ENCODE data around the gene BUD31.

BUD31 gene

GRCh38 chr7:99419323-99420021 lies 10.7 kb downstream of the BUD31 start:
- TF ChIP-seq CTCF (conservative IDR thresholded peaks at IDR 0.05) = no peak
- no peak overlapping the region for H3K27ac ChIP-seq

- no peak for TF ChIP-seq CTCF (conservative IDR thresholded peaks at IDR 0.05)
- no peak overlapping the region for H3K27ac ChIP-seq
Observed at GRCh38 chr7:99420213-99420612, 11.4 kb downstream of the BUD31 start.

- TF ChIP-seq CTCF (conservative IDR thresholded peaks at IDR 0.05) = no peak
- H3K27ac ChIP-seq = no peak overlapping the region
Observed at GRCh38 chr7:99420986-99421385, 12.2 kb downstream of the BUD31 start.

- no peak for TF ChIP-seq CTCF (conservative IDR thresholded peaks at IDR 0.05)
- no peak overlapping the region for H3K27ac ChIP-seq
Observed at GRCh38 chr7:99422186-99422585, 13.4 kb downstream of the BUD31 start.

- TF ChIP-seq CTCF (conservative IDR thresholded peaks at IDR 0.05) = no peak
- H3K27ac ChIP-seq = no peak overlapping the region
Observed at GRCh38 chr7:99422625-99423024, 13.9 kb downstream of the BUD31 start.

- H3K27ac ChIP-seq = no peak overlapping the region
- no peak for TF ChIP-seq CTCF (conservative IDR thresholded peaks at IDR 0.05)
Observed at GRCh38 chr7:99424932-99425730, 16.4 kb downstream of the BUD31 start.

GRCh38 chr7:99428972-99429566 lies 20.3 kb downstream of the BUD31 start:
- no peak overlapping the region for H3K27ac ChIP-seq
- TF ChIP-seq CTCF (conservative IDR thresholded peaks at IDR 0.05) = no peak
